Activated CD4-positive, alpha-beta T cell treated with anti-CD3 and anti-CD28 coated beads for 4 hours (primary cell): Measurements from ENCODE around the gene FHOD3.

Source experiments
- DNase-seq, 2 donors: peaks; one replicate each; pipeline ENCODE4 v3.0.0-alpha.2; 2020

Gene FHOD3

GRCh38 chr18:36297417-36298125, at the start of gene FHOD3:
TSS of gene FHOD3 (plus strand) at chr18:36297713. CDS start at chr18:36297836, 123 bp downstream.
- DNase-seq: no peak

GRCh38 chr18:36249392-36249791, 48.1 kb upstream of the FHOD3 start:
- no peak for DNase-seq

- no peak for DNase-seq
Observed at GRCh38 chr18:36250827-36251226, 46.7 kb upstream of the FHOD3 start.

- DNase-seq: no peak
Observed at GRCh38 chr18:36255072-36255698, 42.3 kb upstream of the FHOD3 start.

- no peak for DNase-seq
Observed at GRCh38 chr18:36256094-36256493, 41.4 kb upstream of the FHOD3 start.

GRCh38 chr18:36262971-36263370, 34.5 kb upstream of the FHOD3 start:
- DNase-seq: no peak

GRCh38 chr18:36264283-36264682, 33.2 kb upstream of the FHOD3 start:
- DNase-seq: no peak

- DNase-seq: no peak
Observed at GRCh38 chr18:36265015-36265414, 32.5 kb upstream of the FHOD3 start.

GRCh38 chr18:36269157-36269556, 28.4 kb upstream of the FHOD3 start:
- no peak for DNase-seq

- no peak for DNase-seq
Observed at GRCh38 chr18:36271153-36271552, 26.4 kb upstream of the FHOD3 start.

- no peak for DNase-seq
Observed at GRCh38 chr18:36273347-36273746, 24.2 kb upstream of the FHOD3 start.

GRCh38 chr18:36274083-36274715, 23.3 kb upstream of the FHOD3 start:
- no peak for DNase-seq

GRCh38 chr18:36275561-36275960, 22.0 kb upstream of the FHOD3 start:
- no peak for DNase-seq

- no peak for DNase-seq
Observed at GRCh38 chr18:36279001-36279400, 18.5 kb upstream of the FHOD3 start.

GRCh38 chr18:36281936-36282335, 15.6 kb upstream of the FHOD3 start:
- no peak for DNase-seq

- DNase-seq: no peak
Observed at GRCh38 chr18:36283448-36283847, 14.1 kb upstream of the FHOD3 start.

GRCh38 chr18:36284268-36284667, 13.2 kb upstream of the FHOD3 start:
- no peak for DNase-seq

GRCh38 chr18:36284671-36285295, 12.7 kb upstream of the FHOD3 start:
- peak in 1 of 2 donors; percentile 48 for DNase-seq

GRCh38 chr18:36287653-36288052, 9.9 kb upstream of the FHOD3 start:
- no peak for DNase-seq

- DNase-seq: no peak
Observed at GRCh38 chr18:36288689-36289088, 8.8 kb upstream of the FHOD3 start.

GRCh38 chr18:36294031-36294430, 3.5 kb upstream of the FHOD3 start:
- no peak for DNase-seq

- DNase-seq: no peak
Observed at GRCh38 chr18:36295214-36295613, 2.3 kb upstream of the FHOD3 start.

GRCh38 chr18:36295880-36296301, 1.6 kb upstream of the FHOD3 start:
- no peak for DNase-seq
